IMR-90 (cell line): ENCODE results near the gene CTTN. TPM values are rescaled to one million over a fixed set of nuclear protein-coding genes. Genes with fewer than 3 reads are reported as not detected.

ENCODE experiments used
- ATAC-seq: fragments of 200-7000 bp; cut with Tn5 transposase; 2 replicates; pipeline ENCODE4 v1.9.1; 2020; ENCODE audit warnings: low read depth, mild to moderate bottlenecking, moderate library complexity
- BruUV-seq: library from RNA; stranded (reverse); fragments of 400-500 nt; replicated peaks from 2 replicates; lab custom pipeline; 2021; lab: Mats Ljungman, UMichigan
- CTCF ChIA-PET: fragments of 300-600 bp; formaldehyde crosslinking; extraction: SDS; loops from one replicate; lab custom pipeline; 2021; ENCODE audit warnings: antibody characterized with exemption; lab: Yijun Ruan, JAX
- POLR2A ChIA-PET: fragments of 300-600 bp; sonication (Branson Sonifier 250); formaldehyde crosslinking; loops from one replicate; lab custom pipeline; 2022; ENCODE audit warnings: antibody characterized with exemption; ENCODE audit not compliant: unreplicated experiment; lab: Charles Lee
- DNase-seq: peaks from one replicate; pipeline ENCODE4 v3.0.0; 2013
- H2AFZ ChIP-seq: replicated peaks from 2 replicates; pipeline ENCODE3; 2013; ENCODE audit warnings: low read length, mild to moderate bottlenecking; ENCODE audit not compliant: poor library complexity
- H2AK5ac ChIP-seq: 2 replicates; pipeline ENCODE4 v1.6.1; 2013; ENCODE audit warnings: low read depth, low read length, inconsistent platforms
- H2AK9ac ChIP-seq: replicated peaks from 2 replicates; pipeline ENCODE3; 2013; ENCODE audit warnings: mild to moderate bottlenecking, low read depth, low read length, moderate library complexity; ENCODE audit not compliant: poor library complexity
- H2BK120ac ChIP-seq: 2 replicates; pipeline ENCODE4 v1.6.1; 2013; ENCODE audit warnings: low read depth, low read length, inconsistent platforms
- H2BK15ac ChIP-seq: 3 replicates; pipeline ENCODE4 v1.6.1; 2013; ENCODE audit warnings: low read depth, low read length, inconsistent platforms
- H2BK20ac ChIP-seq: 2 replicates; pipeline ENCODE4 v1.6.1; 2013; ENCODE audit warnings: low read depth, mild to moderate bottlenecking, inconsistent platforms, low read length, moderate library complexity
- H2BK5ac ChIP-seq: 2 replicates; pipeline ENCODE4 v1.6.1; 2013; ENCODE audit warnings: mild to moderate bottlenecking, low read depth, low read length, inconsistent platforms; ENCODE audit not compliant: poor library complexity, severe bottlenecking
- H3K14ac ChIP-seq: replicated peaks from 2 replicates; pipeline ENCODE4 v1.6.1; 2013; ENCODE audit warnings: low read depth, low read length, inconsistent platforms
- H3K18ac ChIP-seq: 2 replicates; pipeline ENCODE4 v1.6.1; 2013; ENCODE audit warnings: low read depth, low read length, control low read depth
- H3K23ac ChIP-seq: 2 replicates; pipeline ENCODE4 v1.6.1; 2013; ENCODE audit warnings: low read depth, low read length, inconsistent platforms
- H3K27ac ChIP-seq: 2 replicates; pipeline ENCODE4 v1.5.1; 2013; ENCODE audit warnings: mild to moderate bottlenecking, control low read depth, low read length; ENCODE audit not compliant: insufficient read depth
- H3K27me3 ChIP-seq: 2 replicates; pipeline ENCODE4 v1.6.1; 2013; ENCODE audit warnings: low read length; ENCODE audit not compliant: control insufficient read depth, insufficient read depth
- H3K36me3 ChIP-seq: 2 replicates; pipeline ENCODE4 v1.6.1; 2013; ENCODE audit warnings: low read length, mixed read lengths; ENCODE audit not compliant: control insufficient read depth, insufficient read depth
- H3K4ac ChIP-seq: 2 replicates; pipeline ENCODE4 v1.6.1; 2013; ENCODE audit warnings: low read depth, low read length, inconsistent platforms
- H3K4me1 ChIP-seq: 2 replicates; pipeline ENCODE4 v1.6.1; 2013; ENCODE audit warnings: low read length, mixed read lengths; ENCODE audit not compliant: control insufficient read depth, insufficient read depth
- H3K4me2 ChIP-seq: 2 replicates; pipeline ENCODE4 v1.6.1; 2013; ENCODE audit warnings: low read depth, mild to moderate bottlenecking, control low read depth, low read length, moderate library complexity
- H3K4me3 ChIP-seq: 2 replicates; pipeline ENCODE4 v1.5.1; 2013; ENCODE audit warnings: low read depth, mild to moderate bottlenecking, control low read depth, low read length, moderate library complexity; ENCODE audit not compliant: insufficient read depth
- H3K56ac ChIP-seq: 2 replicates; pipeline ENCODE4 v1.6.1; 2013; ENCODE audit warnings: low read length, inconsistent platforms; ENCODE audit not compliant: insufficient read depth; ENCODE audit errors: extremely low read depth
- H3K79me1 ChIP-seq, 2 experiments: 2 replicates each; pipeline ENCODE4 v1.6.1; 2013; ENCODE audit warnings: low read length in 2 of 2, inconsistent platforms in 1 of 2, low read depth in 1 of 2
- H3K9ac ChIP-seq: 2 replicates; pipeline ENCODE4 v1.6.1; 2013; ENCODE audit warnings: low read depth, low read length, control low read depth
- H3K9me1 ChIP-seq: 2 replicates; pipeline ENCODE4 v1.6.1; 2013; ENCODE audit warnings: low read length, inconsistent platforms; ENCODE audit not compliant: insufficient read depth
- H3K9me3 ChIP-seq: 2 replicates; pipeline ENCODE4 v1.6.1; 2013; ENCODE audit warnings: low read length; ENCODE audit not compliant: control insufficient read depth, insufficient read depth
- H4K20me1 ChIP-seq: 2 replicates; pipeline ENCODE4 v1.6.1; 2013; ENCODE audit warnings: low read length, inconsistent platforms; ENCODE audit not compliant: insufficient read depth
- H4K5ac ChIP-seq: 2 replicates; pipeline ENCODE4 v1.6.1; 2013; ENCODE audit warnings: mild to moderate bottlenecking, low read depth, low read length, control low read depth
- H4K8ac ChIP-seq, 2 experiments: 2 replicates each; pipeline ENCODE4 v1.6.1; 2013; ENCODE audit warnings: low read depth in 2 of 2, low read length in 2 of 2, control low read depth in 1 of 2, inconsistent platforms in 1 of 2
- H4K91ac ChIP-seq: 2 replicates; pipeline ENCODE4 v1.6.1; 2013; ENCODE audit warnings: low read depth, low read length, inconsistent platforms; ENCODE audit not compliant: insufficient read depth
- BHLHE40 ChIP-seq: fragments of 150-350 bp; IDR thresholded peaks from 2 replicates; pipeline ENCODE4 v1.6.1; 2016; ENCODE audit warnings: mild to moderate bottlenecking, low read depth, low read length
- CEBPB ChIP-seq: IDR thresholded peaks from 2 replicates; pipeline ENCODE4 v1.6.1; 2012; ENCODE audit warnings: low read depth, low read length, improper control_type of control experiment
- FOS ChIP-seq: fragments of 150-350 bp; IDR thresholded peaks from 2 replicates; pipeline ENCODE4 v1.6.1; 2016; ENCODE audit warnings: low read depth, low read length
- MAFK ChIP-seq: IDR thresholded peaks from 2 replicates; pipeline ENCODE4 v1.6.1; 2012; ENCODE audit warnings: low read depth, low read length, improper control_type of control experiment
- MAZ ChIP-seq: IDR thresholded peaks from 2 replicates; pipeline ENCODE4 v1.6.1; 2012; ENCODE audit warnings: low read depth, mild to moderate bottlenecking, low read length, improper control_type of control experiment, moderate library complexity, borderline replicate concordance
- MXI1 ChIP-seq: IDR thresholded peaks from 2 replicates; pipeline ENCODE4 v1.6.1; 2012; ENCODE audit warnings: low read depth, mild to moderate bottlenecking, low read length, moderate library complexity, borderline replicate concordance
- NFE2L2 ChIP-seq: fragments of 150-350 bp; IDR thresholded peaks from 2 replicates; pipeline ENCODE4 v1.6.1; 2016; ENCODE audit warnings: low read depth, mild to moderate bottlenecking, low read length
- POLR2A ChIP-seq: IDR thresholded peaks from 2 replicates; pipeline ENCODE4 v1.6.1; 2012; ENCODE audit warnings: mild to moderate bottlenecking, low read depth, low read length
- RAD21 ChIP-seq: IDR thresholded peaks from 2 replicates; pipeline ENCODE4 v1.6.1; 2012; ENCODE audit warnings: low read length, improper control_type of control experiment
- RCOR1 ChIP-seq: IDR thresholded peaks from 2 replicates; pipeline ENCODE4 v1.6.1; 2012; ENCODE audit warnings: mild to moderate bottlenecking, low read length, improper control_type of control experiment; ENCODE audit not compliant: insufficient replicate concordance
- RFX5 ChIP-seq: IDR thresholded peaks from 2 replicates; pipeline ENCODE4 v1.8.0; 2012; ENCODE audit warnings: low read depth, mild to moderate bottlenecking, low read length, moderate library complexity
- SMC3 ChIP-seq: fragments of 150-350 bp; IDR thresholded peaks from 2 replicates; pipeline ENCODE4 v1.6.1; 2016; ENCODE audit warnings: low read depth, mild to moderate bottlenecking, antibody characterized with exemption, low read length, moderate library complexity
- WGBS, 2 experiments: methylation state at CpG; one replicate each; pipeline versions ENCODE4 v1.1.5 to v1.1.7; 2013; ENCODE audit warnings: missing lambda C conversion rate in 2 of 2; ENCODE audit not compliant: insufficient read length in 1 of 2; ENCODE audit errors: extremely low coverage in 2 of 2; 5-methylcytosine and 5-hydroxymethylcytosine counted together
- dilution Hi-C: fragments of 300-500 bp; cut with HindIII; formaldehyde crosslinking; loops from one replicate; pipeline ENCODE4 v1.14.3; 2018; ENCODE audit warnings: low sequenced_read_pairs; ENCODE audit not compliant: unreplicated experiment
- in situ Hi-C: fragments of 300-500 bp; cut with MboI; formaldehyde crosslinking; loops from 3 replicates; pipeline ENCODE4 v1.14.3; 2019; ENCODE audit warnings: low sequenced_read_pairs, inconsistent platforms, mixed read lengths
- intact Hi-C: fragments of 100-400 bp; cut with micrococcal nuclease; formaldehyde crosslinking; loops from 2 replicates; pipeline ENCODE4 v1.10.0; 2022
- polyA plus RNA-seq, 3 experiments: library from polyadenylated mRNA; depleted of rRNA; stranded (reverse); fragments of >200 nt; gene quantifications; 2 replicates each; pipeline ENCODE4 v1.2.3, GENCODE V29; 2012; ENCODE audit warnings: low replicate concordance in 1 of 3
- total RNA-seq: library from RNA; depleted of rRNA; stranded (reverse); fragments of >200 nt; gene quantifications from 2 replicates; pipeline ENCODE4 v1.2.3, GENCODE V29; 2012
- TF ChIP-seq, protein P1 (sequence below): conservative IDR thresholded peaks from 2 replicates; pipeline ENCODE4 v1.5.1; 2012; ENCODE audit warnings: mild to moderate bottlenecking, low read depth, low read length, improper control_type of control experiment
- TF ChIP-seq, protein P2 (sequence below): fragments of 150-350 bp; IDR thresholded peaks from 2 replicates; pipeline ENCODE4 v1.6.1; 2016; ENCODE audit warnings: low read depth, mild to moderate bottlenecking, low read length, moderate library complexity, borderline replicate concordance

The CTTN gene
- total and polyA plus RNA-seq, 2 of the 4 experiments (the other 2 are of a cell fraction), result 287 to 296 TPM

DNA sequence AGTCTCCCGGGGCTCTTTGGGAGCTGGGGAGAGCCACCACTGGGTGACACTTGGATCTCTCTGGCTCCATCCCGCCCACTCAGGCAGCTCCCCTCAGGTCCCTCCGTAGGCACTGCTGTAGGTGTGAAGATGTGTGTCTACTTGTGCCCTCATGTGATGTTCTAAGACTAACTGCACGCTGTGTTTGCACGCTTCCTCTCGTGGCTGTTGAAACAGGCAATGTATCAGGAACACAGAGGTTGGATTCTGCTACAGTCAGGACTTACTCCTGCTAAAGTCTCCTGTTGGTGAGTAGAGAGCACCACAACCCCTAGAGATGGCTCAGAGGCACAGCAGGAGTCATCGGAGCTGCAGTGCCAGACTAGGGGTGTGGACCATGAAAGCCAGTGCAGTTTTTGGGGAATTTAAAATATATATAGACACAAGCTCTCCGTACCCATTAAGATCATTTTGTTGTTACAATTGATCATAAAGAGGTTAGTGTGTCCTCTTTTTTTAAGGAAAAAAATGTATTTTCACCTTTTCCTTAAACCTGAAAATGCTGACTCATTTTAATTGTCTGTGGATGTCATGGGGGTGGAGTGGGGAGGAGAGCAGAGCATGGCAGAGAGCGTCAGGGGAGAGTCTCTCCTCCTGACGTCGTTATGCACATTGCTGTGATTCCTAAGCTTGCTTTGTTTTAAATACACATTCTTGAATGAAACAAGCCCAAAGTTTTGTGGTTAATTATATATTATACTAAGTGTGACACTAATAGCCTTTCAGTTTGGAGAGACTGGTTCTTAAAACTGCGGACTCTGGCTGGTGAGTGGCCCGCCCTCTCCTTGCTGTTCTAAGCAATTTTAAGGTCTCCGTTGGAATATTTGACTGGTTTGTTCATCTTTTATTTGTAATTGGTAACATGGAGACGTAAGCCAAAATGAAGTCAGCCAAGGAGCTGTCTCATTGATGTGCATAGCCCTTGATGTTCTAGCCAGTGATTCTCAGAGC is 16.2 kb upstream of the CTTN start:
- Histone ChIP-seq H3K18ac (peak overlapping the region; percentile 99), H3K23ac (peak overlapping the region; percentile 98), H3K4me1 (peaks cover 18% of the 10 kb centered on the region), H2AFZ (peak overlapping the region; percentile 77), H3K79me1 (peaks cover 9 to 54% of the 10 kb centered on the region in 2 experiments), H3K27me3 (no peaks in the 10 kb centered on the region), H2BK120ac (peak overlapping the region; percentile 99), H3K9ac (peak overlapping the region; percentile 48), H3K9me3 (no peaks in the 10 kb centered on the region), H3K4me3 (peak overlapping the region; percentile 2; the same call in 1 of the 2 replicates), H3K14ac (peak overlapping the region; percentile 99), H3K36me3 (peaks cover 23% of the 10 kb centered on the region), H3K4ac (peak overlapping the region; percentile 100), H2BK5ac (peak overlapping the region; percentile 97), H2AK5ac (peak overlapping the region; percentile 97), H2BK15ac (peak overlapping the region; percentile 69; the same call in 2 of the 3 replicates), H2AK9ac (peak overlapping the region; percentile 94), H3K56ac (peak overlapping the region; percentile 82), H4K8ac (peak overlapping the region; percentile 71 to 81), H4K5ac (peak overlapping the region; percentile 99), H2BK20ac (peak overlapping the region; percentile 99), H4K20me1 (peaks cover 8% of the 10 kb centered on the region), H3K9me1 (peaks cover 25% of the 10 kb centered on the region), H3K4me2 (peak overlapping the region; percentile 69), H4K91ac (peak overlapping the region; percentile 96), H3K27ac (peak overlapping the region; percentile 94)
- dilution Hi-C loops (no loop called here), in situ Hi-C loops (no loop called here), intact Hi-C loops (loop anchor here (1.0 kb wide), 2 partner anchors 33 to 178 kb away; no protein-coding TSS in a partner anchor)
- peak; percentile 95 for DNase-seq
- ATAC-seq, result peak; percentile 94
- WGBS, 2 experiments, result 48% methylated on average over 2 of the region's 15 CpGs; no CpG with 5 or more reads in 1 of the 2 experiments
- ChIA-PET CTCF (interaction anchor here (1.4 kb wide), 1 partner anchor 33 kb away, joined by 4 read pairs; no protein-coding TSS in a partner anchor), POLR2A (no interaction called here)
- BruUV-seq, result no TSS peak
- TF ChIP-seq RFX5, result no peak
- TF ChIP-seq CEBPB, result no peak
- no peak for TF ChIP-seq BHLHE40
- peak; percentile 24; the same call in 1 of the 2 replicates for TF ChIP-seq FOS
- peak; percentile 46 for TF ChIP-seq RAD21
- TF ChIP-seq, protein P1, sequence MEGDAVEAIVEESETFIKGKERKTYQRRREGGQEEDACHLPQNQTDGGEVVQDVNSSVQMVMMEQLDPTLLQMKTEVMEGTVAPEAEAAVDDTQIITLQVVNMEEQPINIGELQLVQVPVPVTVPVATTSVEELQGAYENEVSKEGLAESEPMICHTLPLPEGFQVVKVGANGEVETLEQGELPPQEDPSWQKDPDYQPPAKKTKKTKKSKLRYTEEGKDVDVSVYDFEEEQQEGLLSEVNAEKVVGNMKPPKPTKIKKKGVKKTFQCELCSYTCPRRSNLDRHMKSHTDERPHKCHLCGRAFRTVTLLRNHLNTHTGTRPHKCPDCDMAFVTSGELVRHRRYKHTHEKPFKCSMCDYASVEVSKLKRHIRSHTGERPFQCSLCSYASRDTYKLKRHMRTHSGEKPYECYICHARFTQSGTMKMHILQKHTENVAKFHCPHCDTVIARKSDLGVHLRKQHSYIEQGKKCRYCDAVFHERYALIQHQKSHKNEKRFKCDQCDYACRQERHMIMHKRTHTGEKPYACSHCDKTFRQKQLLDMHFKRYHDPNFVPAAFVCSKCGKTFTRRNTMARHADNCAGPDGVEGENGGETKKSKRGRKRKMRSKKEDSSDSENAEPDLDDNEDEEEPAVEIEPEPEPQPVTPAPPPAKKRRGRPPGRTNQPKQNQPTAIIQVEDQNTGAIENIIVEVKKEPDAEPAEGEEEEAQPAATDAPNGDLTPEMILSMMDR, result peak; percentile 37; the same call in 1 of the 2 replicates
- TF ChIP-seq SMC3, result no peak
- TF ChIP-seq MXI1, result peak; percentile 70; the same call in 1 of the 2 replicates
- TF ChIP-seq MAZ, result peak; percentile 93
- peak; percentile 97 for TF ChIP-seq NFE2L2
- TF ChIP-seq RCOR1, result no peak
- TF ChIP-seq, protein P2, sequence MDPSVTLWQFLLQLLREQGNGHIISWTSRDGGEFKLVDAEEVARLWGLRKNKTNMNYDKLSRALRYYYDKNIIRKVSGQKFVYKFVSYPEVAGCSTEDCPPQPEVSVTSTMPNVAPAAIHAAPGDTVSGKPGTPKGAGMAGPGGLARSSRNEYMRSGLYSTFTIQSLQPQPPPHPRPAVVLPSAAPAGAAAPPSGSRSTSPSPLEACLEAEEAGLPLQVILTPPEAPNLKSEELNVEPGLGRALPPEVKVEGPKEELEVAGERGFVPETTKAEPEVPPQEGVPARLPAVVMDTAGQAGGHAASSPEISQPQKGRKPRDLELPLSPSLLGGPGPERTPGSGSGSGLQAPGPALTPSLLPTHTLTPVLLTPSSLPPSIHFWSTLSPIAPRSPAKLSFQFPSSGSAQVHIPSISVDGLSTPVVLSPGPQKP, result no peak
- peak; percentile 98 for TF ChIP-seq MAFK
- no peak for TF ChIP-seq POLR2A
